Activated CD4-positive, alpha-beta T cell treated with anti-CD3 and anti-CD28 coated beads for 48 hours (primary cell): ENCODE data around the gene IRF6.

Source experiments
- DNase-seq: peaks from one replicate; pipeline ENCODE4 v3.0.0-alpha.2; 2020

The IRF6 gene

DNA sequence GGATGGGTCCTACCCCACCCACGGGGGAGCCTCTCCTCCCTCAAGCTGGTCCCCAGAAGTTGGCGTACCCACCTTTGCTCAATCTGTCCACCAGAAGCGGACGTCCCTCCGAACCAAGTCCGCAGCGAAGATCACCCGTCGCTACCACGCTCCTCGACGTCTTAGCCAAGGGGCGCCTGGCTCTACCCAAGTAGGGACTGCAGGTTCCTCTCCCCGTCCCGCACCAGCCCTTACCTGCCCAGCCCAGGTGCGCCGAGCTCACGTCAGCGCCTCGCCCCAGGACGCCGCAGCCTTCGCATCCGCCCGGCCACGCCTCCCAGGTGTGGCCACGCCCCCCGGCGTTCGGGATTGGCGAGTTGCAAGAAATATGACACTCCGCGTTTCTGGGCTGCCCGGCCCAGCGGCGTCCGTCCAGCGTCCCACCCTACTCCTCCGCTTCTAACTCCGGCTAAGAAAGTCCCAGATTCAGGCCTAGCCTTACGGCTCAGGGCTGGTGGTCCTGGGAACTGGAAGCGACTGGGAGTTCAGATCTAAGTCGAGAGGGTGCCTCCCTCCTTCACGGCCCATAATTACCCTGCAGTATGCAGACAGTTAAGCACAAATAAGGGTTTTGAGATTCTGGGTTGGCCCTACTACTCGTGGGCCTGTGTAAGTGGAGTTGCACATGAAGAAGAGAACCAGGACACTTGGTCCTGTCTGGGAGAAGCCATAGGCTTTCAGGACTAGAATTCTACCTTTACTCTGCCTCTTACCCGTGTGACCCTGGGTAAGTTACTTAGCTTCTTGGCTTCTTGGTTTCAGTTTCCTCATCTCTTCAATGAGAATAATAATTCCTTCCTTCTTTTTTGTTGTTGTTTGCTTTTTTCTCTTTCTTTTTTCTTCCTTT is at the start of gene IRF6:
Gene IRF6 (minus strand): TSS at position 268 of the 886 bp plus-strand sequence. CDS start 4,729 bp downstream, outside the sequence.
- peak; percentile 74 for DNase-seq

DNA sequence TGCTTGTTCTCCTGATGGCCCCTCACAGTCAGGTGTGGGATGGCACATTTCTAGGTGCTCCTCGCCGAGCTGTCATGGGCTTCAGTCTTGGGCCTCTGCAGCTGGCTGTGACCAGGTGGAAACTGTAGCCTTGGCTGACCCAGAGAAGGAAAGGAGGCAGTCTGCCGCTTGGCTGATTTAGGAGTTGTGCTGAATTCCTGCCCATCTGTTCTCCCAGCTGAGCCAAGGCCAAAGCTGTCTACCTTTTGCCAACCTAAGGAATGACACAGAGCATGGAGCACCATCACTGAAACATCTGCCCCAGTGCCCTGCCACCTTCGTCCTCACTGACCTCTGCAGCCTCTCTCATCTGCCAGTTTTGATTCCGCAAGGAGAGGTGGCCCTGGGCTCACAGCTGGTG is 49.7 kb upstream of the IRF6 start:
- DNase-seq, result no peak

DNA sequence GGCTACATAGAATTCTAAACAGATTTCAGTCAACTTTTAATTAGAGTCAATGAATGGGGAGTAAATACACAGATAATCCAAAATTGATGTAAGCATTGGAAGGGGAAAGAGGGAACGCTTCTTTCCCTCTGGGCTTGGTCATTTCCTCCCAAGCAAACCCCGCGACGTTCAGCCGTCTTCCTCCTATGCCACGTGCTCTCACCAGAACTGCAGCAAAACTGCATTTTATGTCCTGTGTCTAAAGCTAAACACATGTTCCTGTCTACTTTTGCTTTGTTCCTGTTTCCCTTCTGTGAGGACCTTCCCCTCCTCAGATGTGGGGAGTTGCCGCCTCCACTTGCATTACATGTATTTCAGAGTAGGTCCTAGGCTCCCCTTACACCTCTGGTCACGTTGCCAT is 49.1 kb upstream of the IRF6 start:
- no peak for DNase-seq

DNA sequence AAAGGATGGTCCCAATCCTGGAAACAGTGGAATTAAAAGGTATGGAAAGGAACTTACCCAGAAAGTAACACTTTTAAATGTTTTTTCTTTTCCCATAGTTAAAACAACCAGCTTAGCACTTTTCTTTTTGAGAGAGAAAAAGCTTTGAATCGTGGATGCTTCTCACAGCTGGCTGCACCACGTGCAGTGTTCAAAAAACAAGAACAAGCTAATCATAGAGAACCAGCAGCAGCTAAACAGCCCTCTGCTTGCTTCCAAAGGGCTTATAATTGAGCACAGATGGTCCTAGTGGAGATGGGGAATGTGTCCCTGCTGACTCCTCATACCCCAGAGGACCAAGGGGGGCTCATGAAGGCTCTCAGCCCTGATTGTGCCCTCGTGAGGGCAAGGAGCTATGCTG is 48.3 kb upstream of the IRF6 start:
- no peak for DNase-seq

DNA sequence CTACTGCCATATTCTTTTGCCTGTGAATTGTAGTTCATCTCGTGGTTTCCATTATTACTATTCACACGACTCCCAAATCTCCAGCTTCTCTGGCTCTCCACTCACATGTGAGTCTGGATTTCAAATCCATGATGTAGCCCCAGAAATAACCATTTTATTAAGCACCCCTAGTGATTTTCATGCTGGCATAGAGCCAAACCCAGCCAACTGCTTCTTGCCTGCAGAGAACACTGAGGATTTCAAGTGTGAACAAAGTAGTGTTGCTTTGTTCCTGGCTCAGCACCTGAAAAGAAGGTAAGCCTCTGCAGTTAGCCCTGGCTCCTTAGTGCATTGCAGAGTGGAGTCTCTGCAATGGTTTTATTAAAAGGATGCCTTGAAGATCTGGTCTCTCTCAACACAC is 47.7 kb upstream of the IRF6 start:
- DNase-seq, result no peak

DNA sequence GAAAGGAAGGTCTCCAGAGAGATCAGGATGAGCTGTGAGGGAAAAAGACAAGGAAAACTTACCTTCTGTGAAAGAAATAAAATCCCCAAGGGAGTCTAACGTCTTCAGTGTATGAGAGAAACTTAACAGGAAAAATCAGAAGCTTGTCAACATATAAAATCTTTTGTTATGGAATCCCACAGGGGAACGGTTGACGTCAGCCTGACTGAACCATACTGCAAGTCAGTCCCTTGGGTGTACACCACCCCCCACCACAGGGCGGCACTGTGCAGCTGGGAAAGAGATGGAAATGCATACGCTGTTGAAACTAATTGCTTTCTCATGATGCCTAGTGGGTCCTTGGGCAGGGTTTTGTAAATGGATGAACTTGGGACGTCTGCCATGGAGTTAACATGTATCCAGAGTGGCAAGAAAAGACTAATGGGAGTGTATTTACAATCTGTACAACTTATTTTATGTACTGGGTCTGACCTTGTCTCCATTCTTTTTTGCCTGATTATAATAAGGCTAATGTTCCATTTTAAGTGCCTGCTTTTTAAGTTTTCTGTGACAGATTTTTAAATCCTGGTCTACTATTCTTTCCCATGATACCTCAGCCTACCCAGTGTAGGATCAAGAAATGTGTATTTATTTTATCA is 44.5 kb upstream of the IRF6 start:
- DNase-seq, result peak; percentile 68

DNA sequence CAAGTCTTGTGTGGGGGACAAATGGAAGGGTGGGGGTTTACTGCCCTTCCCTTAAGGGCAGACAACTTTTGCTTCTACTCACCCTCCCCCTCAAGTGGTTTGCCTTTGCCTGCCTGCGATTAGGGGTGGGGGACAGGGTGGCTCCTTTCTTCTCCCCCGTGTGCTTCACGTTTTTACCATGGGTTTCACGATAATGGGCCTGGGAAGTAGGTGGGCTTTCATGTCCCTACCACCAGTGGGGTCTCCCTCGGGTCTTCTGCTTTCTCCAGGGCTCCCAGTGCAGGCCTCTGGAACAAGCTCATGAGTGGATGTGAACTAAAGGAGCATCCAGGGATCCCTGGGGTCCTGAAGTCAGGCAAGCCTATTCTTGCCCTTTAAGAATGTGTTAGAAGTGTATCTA is 43.4 kb upstream of the IRF6 start:
- DNase-seq, result no peak

DNA sequence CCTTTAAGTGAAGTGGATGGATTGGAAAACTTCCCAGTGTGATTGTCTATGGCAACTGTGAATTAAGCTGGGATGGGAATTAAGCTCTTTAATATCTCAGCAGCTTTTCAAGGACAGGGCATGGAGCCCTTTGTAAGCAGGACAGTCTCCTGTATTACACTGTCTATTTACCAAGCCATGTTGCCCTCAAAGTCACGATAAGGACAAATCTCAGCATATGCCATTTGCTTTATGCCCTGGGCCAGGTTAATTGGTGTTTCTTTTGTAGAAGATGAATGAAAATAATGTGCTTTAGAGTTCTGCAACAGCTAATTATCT is 39.4 kb upstream of the IRF6 start:
- no peak for DNase-seq

DNA sequence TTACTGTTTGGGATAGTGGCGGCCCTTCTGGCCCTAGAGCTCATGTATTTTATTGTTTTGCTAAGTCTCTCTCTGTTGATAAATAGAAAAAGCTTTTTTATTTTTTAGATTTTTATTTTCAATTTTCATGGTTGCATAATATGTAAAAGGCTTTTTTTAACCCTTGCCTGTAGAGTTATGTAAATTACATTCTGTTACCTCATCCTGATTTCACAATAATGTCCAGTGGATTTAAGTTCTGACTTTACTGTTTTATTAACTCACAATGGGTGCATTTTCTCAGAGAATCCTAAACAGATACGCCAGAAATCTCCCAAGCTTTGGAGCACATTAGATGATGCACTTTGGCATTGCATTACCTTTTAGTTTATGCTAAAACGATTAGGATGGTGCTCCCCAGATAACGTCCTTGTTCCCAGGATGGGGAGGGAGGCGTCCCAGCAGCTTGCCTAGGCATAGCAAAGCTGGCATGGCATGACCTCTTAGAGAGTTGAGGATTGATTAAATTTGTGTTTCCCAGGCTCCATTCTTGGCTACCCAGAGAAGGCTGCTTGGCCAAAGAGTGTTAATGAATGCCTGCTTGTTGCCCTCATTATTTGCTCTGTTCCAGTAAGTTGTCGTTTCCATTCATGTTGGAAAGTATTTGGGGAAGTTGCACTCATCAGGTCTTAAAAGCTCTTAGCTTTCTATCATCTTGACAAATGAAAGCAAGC is 38.9 kb upstream of the IRF6 start:
- no peak for DNase-seq

DNA sequence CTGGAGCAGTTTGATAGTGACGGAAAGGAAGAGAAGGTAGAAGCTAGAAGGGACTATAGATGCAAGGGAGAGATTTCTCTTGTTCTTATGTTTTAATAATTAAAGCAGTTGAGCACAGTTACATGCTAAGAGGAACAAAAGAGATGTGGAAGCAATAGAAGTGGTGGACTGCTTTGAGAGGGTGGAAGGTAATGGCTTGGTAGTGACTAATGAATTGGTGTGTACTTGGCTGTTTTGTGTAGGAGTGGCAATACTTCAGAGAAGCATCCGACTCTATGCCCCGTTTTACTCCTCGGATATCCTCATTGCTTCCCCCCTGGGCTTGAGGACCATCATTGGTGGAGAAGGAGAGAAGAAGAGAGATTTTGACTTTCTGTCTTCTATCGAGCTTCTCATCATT is 34.7 kb upstream of the IRF6 start:
- DNase-seq, result no peak

DNA sequence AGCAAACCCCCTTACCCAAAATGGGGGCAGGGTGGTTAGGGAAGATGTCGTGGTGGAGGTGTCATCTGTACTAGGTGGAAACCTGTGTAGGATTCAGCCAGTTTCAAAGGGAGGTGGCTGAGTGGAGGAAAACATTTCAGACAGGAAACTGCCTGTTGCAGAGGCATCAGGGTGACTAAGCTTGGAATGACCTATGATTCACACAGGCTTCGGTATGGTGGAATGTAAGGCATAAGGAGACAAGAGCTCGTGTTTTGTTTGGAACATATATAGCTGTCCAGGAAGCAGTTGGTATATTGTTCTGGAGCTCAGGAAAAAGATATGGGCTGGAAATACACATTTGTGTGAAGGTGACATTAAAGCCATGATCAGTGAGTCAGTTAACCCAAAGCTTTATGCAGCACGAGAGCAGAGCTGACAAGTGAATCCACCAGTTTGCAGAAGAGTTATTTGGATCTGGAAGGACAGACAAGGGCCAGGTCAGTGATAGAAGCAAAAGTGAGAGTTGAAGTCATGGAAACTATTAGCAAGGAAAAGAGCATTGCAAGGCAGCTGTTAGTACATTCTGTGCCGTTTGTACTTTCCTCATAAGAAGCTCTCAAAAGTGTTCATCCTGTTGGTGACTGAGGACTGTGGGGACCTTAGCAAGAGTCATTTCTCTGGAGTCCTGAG is 34.1 kb upstream of the IRF6 start:
- peak; percentile 34 for DNase-seq

DNA sequence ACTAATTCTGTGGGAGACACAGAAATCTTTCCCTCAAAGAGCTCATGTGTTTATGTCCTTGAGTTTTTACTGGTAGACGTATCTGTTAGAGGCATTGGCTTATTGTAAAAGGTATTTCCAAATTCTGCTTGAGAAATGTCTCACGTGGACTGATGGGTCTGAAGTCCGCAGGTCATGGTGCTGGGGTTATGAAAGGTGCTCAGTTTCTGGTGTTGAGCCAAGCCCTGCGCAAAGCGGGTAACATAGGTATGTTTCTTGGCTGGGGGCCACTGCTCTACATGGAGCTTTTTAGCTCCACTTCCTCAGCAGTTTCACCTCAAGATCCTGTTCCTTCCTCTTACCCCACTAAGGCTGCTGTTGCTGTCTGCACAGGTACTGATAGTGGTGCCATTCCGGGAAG is 32.6 kb upstream of the IRF6 start:
- DNase-seq, result no peak

DNA sequence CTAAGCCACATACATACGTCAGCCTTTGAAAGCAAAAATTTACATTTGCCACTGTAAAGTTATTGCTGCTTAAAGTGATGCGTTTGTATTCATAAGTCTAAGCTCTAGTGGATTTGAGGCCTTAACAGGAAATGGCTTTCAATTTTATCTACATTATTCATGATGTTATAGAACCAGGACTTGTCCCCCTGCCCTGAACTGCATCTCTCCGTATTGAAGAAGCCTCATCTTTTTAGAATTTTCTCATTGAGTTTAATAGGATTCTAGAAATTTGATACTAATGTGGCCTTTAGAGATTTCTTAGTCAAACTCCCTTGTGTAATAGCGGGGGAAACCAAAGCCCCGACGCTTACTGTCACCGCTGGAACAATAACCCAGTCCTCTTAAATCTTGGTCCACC is 31.7 kb upstream of the IRF6 start:
- DNase-seq, result no peak

DNA sequence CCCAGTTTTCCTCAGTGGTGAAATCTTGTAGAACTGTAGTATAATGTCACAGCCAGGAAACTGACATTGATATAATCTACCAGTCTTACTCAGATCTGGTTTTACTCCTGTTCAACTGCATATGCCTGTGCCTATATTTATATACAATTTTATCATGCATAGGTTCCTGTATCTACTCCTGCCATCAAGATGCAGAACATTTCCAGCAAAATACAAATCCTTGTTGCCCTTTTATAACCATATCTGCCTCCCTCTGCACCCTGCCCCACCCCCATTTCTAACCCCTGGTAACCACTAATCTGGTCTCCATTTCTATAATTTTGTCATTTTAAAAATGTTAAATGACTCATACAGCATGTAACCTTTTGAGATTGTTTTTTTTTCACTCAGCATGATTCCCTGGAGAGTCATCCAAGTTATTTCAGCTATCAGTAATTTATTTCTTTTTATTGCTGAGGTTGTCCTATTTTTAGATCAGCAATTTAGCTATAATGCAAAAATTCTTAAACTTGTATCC is 29.9 kb upstream of the IRF6 start:
- DNase-seq, result peak; percentile 71

DNA sequence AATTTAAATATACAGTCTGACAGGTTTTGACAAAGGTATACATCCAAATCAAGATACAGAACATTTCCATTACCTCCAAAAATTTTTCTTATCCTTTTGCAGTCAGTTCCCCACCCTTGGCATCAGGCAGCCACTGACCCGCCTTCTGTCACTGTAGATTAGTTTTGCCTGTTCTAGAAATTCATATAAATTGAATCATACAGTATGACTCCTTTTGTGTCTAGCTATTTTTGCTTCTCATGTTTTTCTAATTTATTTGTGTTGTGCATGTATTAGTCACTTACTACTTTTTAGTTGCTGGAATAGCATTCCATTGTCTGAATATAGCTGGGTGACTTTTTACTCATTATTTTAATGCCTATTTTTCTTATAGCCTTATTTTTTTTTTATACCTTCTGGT is 25.7 kb upstream of the IRF6 start:
- no peak for DNase-seq

DNA sequence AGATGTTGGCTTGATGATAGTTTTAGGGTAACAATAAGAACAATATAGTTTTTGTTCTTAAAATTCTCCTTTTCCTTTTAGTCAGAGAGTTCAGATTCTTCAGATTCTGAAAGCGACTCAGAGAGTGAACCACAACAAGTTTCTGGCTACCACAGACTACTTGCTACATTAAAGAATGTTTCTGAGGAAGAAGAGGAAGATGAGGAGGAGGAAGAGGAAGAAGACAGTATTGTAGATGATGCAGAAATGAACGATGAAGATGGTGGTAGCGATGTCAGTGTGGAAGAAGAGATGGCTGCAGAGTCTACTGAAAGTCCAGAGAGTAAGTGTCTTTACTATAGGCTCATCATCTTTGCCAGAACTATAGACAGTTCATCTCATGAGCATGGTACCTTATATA is 24.8 kb upstream of the IRF6 start:
- DNase-seq, result no peak

DNA sequence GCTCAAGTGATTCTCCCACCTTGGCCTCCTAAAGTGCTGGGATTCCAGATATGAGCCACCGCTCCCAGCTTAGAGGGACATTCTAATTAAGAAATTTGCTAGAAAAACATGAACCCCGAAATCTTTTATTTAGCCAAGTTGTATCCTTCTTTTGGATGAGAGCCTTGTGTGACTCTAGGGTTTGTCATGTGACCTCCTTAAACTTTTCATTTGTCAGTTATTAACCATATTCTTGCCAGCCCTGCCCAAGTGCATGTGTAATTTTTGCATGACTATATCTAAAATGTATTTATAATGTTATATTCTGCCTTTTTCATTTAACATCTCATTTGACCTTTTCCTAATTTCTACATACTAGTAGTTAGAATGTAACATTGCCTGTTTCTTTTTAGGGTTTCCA is 23.8 kb upstream of the IRF6 start:
- no peak for DNase-seq

DNA sequence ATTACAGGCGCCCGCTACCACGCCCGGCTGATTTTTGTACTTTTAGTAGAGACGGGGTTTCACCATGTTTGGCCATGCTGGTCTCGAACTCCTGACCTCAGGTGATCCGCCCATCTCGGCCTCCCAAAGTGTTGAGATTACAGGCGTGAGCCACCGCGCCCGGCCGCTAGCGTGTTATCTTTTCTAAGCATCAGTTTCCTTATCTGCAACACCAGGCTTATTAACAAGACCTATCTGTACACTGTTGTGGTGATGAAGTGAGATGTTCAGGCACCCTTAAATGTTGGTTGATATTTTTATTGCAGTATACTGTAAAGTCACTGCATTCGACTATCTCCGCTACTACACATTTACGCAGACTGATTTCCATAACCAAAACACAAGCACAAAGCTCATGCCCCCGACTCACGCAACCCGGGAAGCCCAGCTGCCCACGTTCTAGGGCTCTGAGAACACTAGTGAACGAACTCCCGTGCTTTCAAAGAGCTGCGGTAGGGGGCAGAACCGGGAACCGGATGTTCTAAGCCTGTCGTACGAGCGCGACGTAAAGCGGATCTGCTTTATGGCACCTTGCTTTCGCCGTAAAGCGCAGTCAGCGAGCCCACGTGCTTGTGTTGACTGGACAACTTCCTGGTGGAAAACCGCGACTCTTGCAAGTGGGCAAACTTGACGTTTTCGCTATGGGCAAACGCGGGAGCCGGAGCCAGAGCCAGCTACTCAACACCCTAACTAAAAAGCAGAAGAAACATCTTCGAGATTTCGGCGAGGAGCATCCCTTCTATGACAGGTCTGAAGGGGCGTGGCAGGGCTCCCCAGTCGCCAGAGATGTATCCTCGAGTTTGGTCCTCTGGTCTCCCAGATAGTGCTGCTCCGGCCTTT is 21.7 kb upstream of the IRF6 start, which contains the start of gene UTP25:
Gene UTP25 (plus strand): TSS at position 589 of the 879 bp plus-strand sequence. CDS start 92 bp downstream, at position 681.
- DNase-seq, result peak; percentile 95

DNA sequence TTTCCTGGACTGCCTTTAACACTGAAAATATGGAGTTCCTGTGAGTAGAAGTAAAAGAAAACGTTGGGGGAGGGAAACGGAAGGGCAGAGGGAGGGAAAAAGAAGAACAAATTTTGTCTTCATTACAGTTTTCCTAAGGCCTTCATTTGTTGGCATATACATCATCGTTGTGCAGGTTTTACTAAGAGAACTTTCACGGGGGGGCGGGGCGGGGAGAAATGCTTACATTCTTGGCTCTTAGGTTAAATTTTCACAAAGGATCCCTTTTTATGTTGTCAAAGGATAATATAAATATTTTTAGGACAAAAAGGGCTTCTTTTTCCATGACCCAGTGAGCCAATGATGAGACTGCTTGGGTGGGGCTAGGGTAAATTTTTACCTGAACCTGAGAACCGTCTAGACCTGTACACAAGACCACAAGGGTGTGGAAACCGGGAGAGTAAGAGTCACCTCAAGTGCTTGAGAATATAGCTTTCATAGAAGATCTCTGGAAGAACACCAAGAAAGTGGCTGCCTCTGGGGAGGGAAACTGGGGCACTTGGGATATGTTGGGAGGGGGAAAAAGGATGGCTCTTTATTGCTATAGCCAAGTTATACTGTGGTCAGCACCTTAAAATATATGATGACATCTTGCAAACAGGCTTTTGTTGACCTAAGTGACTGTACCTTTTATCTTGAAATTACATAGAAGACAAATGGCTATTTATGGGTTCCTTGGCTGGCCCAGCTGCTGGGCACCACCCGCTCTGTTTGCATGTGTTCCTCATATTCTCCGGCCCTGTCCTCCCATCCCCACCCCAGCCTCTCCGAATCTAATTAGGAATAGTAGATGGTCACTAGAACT is 19.9 kb upstream of the IRF6 start:
- DNase-seq, result no peak

DNA sequence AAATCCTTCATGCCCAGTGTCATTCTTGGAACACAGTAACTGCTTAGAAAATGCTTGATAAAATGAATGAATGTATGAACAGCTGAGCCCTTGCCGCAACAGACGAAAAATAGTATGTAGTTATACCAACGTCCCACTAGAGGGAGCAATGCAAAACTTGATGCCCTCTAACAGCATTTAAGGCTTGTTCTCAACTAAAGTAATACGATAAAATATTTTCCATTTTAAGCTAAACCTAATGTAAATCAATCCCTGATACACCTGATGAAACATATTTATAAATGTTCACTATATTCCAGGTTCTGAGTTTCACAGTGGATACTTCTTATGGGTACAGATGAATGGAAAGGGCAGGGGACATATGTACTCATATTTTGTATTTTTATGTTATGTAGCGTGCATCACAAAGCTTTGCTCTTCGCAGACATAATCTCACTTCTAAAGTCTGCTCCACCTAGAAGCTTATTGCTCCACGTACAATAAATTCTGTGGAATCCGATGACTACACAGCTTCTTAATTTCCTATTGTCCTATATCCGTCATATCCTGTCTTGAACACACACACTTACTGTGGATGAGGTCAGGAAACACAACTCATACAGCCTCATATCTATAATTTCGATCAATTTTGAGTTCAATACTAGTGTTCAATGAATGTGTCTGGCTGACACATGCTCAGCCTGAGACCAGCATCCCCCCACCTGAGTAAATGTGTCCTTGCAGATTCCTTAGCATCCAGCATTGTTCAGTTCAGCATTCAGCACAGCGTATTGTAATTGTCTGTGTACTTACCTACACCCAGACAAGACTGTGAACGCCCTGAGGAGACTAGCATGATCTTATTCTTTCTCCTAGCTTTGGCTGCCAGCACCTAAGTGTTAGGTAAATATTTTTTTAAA is 17.4 kb upstream of the IRF6 start:
- DNase-seq, result no peak
